Calu3 (cell line): ENCODE data around the gene CCSER1. TPM values are rescaled to one million over a fixed set of nuclear protein-coding genes. Genes with fewer than 3 reads are reported as not detected.

Experiments used
- BruUV-seq: library from RNA; stranded (reverse); fragments of 400-500 nt; replicated peaks from 2 replicates; lab custom pipeline; 2021; lab: Mats Ljungman, UMichigan
- CTCF ChIA-PET: fragments of 300-600 bp; sonication (Branson Sonifier 250); formaldehyde crosslinking; loops from one replicate; lab custom pipeline; 2022; ENCODE audit warnings: antibody characterized with exemption; lab: Charles Lee
- DNase-seq: peaks from one replicate; pipeline ENCODE4 v3.0.0; 2022
- H3K27ac Mint-ChIP-seq: one replicate; pipeline ENCODE4 v1.8.0; 2022; ENCODE audit warnings: mixed read lengths; ENCODE audit not compliant: unreplicated experiment
- H3K27me3 Mint-ChIP-seq: one replicate; pipeline ENCODE4 v1.8.0; 2022; ENCODE audit warnings: mixed read lengths; ENCODE audit not compliant: unreplicated experiment
- H3K36me3 Mint-ChIP-seq: one replicate; pipeline ENCODE4 v1.8.0; 2022; ENCODE audit warnings: mild to moderate bottlenecking, moderate library complexity, mixed read lengths; ENCODE audit not compliant: insufficient read depth, unreplicated experiment
- H3K4me1 Mint-ChIP-seq: one replicate; pipeline ENCODE4 v1.8.0; 2022; ENCODE audit warnings: mild to moderate bottlenecking, low read depth, mixed read lengths; ENCODE audit not compliant: unreplicated experiment
- H3K4me3 Mint-ChIP-seq: one replicate; pipeline ENCODE4 v1.8.0; 2022; ENCODE audit warnings: mild to moderate bottlenecking, low read depth, moderate library complexity, mixed read lengths; ENCODE audit not compliant: unreplicated experiment
- H3K9me3 Mint-ChIP-seq: one replicate; pipeline ENCODE4 v1.8.0; 2022; ENCODE audit warnings: low read depth, mixed read lengths; ENCODE audit not compliant: unreplicated experiment
- intact Hi-C: fragments of 100-400 bp; cut with micrococcal nuclease; formaldehyde crosslinking; loops from one replicate; pipeline ENCODE4 v1.10.0; 2022; ENCODE audit not compliant: unreplicated experiment
- total RNA-seq: library from RNA; stranded (reverse); gene quantifications from 2 replicates; pipeline ENCODE4 v1.2.3, GENCODE V29; 2022
- TF ChIP-seq, protein P1 (sequence below): fragments of 200-600 bp; IDR thresholded peaks from one replicate; pipeline ENCODE4 v1.8.0; 2022; ENCODE audit warnings: antibody characterized with exemption; ENCODE audit not compliant: unreplicated experiment

The CCSER1 gene
- total RNA-seq, 1 experiment from 2014 or later = 6.2 TPM

DNA sequence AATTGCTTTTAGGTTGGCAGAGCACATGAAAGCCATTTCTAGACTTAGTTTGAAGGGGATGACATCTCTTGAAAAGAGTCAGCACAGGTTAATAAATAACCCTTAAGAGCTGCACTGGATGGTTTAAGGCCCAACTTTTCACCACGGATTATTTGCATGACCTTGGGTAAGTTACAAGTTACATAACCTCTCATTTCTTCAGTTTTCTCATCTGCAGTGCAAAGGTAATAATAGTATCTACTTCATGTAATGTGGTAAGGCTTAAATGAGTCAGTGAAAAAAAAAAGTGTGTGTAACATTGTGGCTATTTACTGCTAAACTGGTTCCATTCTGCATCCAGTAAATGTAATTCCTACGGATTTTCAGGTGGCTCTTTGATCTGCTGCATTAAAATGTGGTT lies 715.8 kb downstream of the CCSER1 start:
- Mint-ChIP-seq H3K4me1 (peaks cover 40% of the 10 kb centered on the region), H3K27me3 (no peaks in the 10 kb centered on the region)
- CTCF ChIA-PET = no interaction called here

DNA sequence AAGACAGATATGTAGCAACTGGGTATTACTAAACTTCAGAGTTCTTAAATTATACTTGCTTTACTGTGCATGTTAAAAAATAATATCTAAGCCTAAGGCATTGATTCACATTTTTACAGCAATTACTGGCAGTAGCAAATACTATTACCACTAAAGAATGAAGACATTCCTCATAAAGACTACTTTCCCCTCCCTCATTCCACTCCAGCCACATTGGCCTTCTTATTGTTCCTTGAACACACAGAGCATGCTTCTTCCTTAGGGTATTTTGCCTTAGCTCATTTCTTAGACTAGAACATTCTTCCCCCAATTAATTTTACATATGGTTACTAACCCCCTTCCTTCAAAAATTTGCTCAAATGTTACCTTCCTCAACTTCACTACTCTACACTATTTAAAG lies 717.0 kb downstream of the CCSER1 start:
- BruUV-seq = no TSS peak
- Mint-ChIP-seq H3K9me3 (no peaks in the 10 kb centered on the region), H3K4me3 (no peak overlapping the region), H3K27me3 (no peaks in the 10 kb centered on the region), H3K36me3 (no peaks in the 10 kb centered on the region), H3K27ac (peak overlapping the region; percentile 41), H3K4me1 (peaks cover 49% of the 10 kb centered on the region)
- intact Hi-C loops = loop anchor here (10.0 kb wide), 1 partner anchor 111 kb away; no protein-coding TSS in a partner anchor
- no peak for DNase-seq
- TF ChIP-seq, protein P1, sequence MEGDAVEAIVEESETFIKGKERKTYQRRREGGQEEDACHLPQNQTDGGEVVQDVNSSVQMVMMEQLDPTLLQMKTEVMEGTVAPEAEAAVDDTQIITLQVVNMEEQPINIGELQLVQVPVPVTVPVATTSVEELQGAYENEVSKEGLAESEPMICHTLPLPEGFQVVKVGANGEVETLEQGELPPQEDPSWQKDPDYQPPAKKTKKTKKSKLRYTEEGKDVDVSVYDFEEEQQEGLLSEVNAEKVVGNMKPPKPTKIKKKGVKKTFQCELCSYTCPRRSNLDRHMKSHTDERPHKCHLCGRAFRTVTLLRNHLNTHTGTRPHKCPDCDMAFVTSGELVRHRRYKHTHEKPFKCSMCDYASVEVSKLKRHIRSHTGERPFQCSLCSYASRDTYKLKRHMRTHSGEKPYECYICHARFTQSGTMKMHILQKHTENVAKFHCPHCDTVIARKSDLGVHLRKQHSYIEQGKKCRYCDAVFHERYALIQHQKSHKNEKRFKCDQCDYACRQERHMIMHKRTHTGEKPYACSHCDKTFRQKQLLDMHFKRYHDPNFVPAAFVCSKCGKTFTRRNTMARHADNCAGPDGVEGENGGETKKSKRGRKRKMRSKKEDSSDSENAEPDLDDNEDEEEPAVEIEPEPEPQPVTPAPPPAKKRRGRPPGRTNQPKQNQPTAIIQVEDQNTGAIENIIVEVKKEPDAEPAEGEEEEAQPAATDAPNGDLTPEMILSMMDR = no peak
- CTCF ChIA-PET = no interaction called here

More for the DNA sequence above, 715.8 kb downstream of the CCSER1 start:
- H3K27ac Mint-ChIP-seq = no peak overlapping the region
- intact Hi-C loops = loop anchor here (10.0 kb wide), 1 partner anchor 112 kb away; no protein-coding TSS in a partner anchor
- DNase-seq = no peak
- BruUV-seq = no TSS peak
- no peak overlapping the region for H3K4me3 Mint-ChIP-seq
- H3K9me3 Mint-ChIP-seq = no peaks in the 10 kb centered on the region
- TF ChIP-seq, protein P1 = no peak
- H3K36me3 Mint-ChIP-seq = no peaks in the 10 kb centered on the region

DNA sequence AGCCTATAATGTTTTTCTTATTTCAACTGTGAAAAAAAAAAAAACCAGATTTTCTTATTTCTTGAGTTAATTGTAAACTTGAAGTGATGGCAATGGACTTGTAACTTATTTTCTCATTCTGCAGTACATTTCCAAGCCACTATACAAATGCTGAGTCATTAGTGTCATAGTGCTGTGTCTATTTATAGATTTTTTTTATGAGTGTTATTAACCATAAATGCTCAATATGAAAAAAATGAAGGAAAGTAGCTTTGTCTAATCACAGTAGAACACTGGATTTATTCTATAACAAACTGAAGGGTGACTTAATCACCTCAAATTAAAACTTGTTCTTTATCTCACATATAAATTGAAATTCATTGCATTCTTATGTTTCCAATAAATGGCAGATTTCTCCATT lies 718.6 kb downstream of the CCSER1 start:
- Mint-ChIP-seq H3K27me3 (no peaks in the 10 kb centered on the region), H3K9me3 (no peaks in the 10 kb centered on the region), H3K36me3 (no peaks in the 10 kb centered on the region), H3K4me3 (no peak overlapping the region), H3K4me1 (peaks cover 49% of the 10 kb centered on the region), H3K27ac (no peak overlapping the region)
- no peak for DNase-seq
- intact Hi-C loops = loop anchor here (10.0 kb wide), 1 partner anchor 109 kb away; no protein-coding TSS in a partner anchor
- no TSS peak for BruUV-seq
- CTCF ChIA-PET = no interaction called here
- TF ChIP-seq, protein P1 = no peak

DNA sequence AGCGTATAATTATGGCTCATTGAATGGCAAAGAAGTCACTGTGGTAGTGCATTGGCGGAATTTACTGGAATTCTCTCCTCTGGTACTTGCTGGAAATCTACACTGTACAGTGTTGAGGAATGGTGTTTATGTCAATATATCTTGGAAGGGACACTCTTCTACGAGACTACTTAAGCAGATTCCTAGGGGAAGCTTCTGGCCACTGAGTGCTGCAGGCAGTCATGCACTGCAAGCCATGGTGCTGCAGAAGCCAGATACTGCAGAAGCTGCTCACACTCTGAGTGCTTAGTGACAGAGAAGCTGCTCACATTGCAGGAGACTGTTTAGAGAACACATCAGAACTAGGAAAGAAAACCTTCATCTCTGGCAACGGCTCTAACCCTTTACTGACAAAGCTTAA lies 725.0 kb downstream of the CCSER1 start:
- Mint-ChIP-seq H3K36me3 (no peaks in the 10 kb centered on the region), H3K9me3 (no peaks in the 10 kb centered on the region), H3K4me3 (no peak overlapping the region), H3K27me3 (no peaks in the 10 kb centered on the region), H3K27ac (no peak overlapping the region), H3K4me1 (peaks cover 15% of the 10 kb centered on the region)
- intact Hi-C loops = no loop called here
- no peak for DNase-seq
- TF ChIP-seq, protein P1 = no peak
- CTCF ChIA-PET = no interaction called here
- no TSS peak for BruUV-seq
